H1 (cell line): ENCODE measurements around the gene ANXA2. TPM values are rescaled to one million over a fixed set of nuclear protein-coding genes. Genes with fewer than 3 reads are reported as not detected.
"Not testable (repeated sequence)": the region's sequence is repeated elsewhere in the genome, so short reads cannot be mapped to it uniquely, and the experiment has no call there.

Experiments used
- CTCF ChIA-PET: fragments of 300-600 bp; sonication (Branson Sonifier 250); formaldehyde crosslinking; loops from one replicate; lab custom pipeline; 2021; ENCODE audit not compliant: partially characterized antibody; lab: Charles Lee
- POLR2A ChIA-PET: fragments of 300-600 bp; sonication (Branson Sonifier 250); formaldehyde crosslinking; loops from one replicate; lab custom pipeline; 2021; ENCODE audit warnings: inconsistent platforms; ENCODE audit not compliant: partially characterized antibody; lab: Charles Lee
- DNase-seq, 2 experiments: peaks; one replicate each; pipeline versions ENCODE4 v3.0.0 to v3.0.0-alpha.2; 2010 to 2022; ENCODE audit warnings: low spot score in 2 of 2, low read depth in 1 of 2, mixed read lengths in 1 of 2
- FAIRE-seq: peaks from 2 replicates; lab custom pipeline; 2011; peaks lifted over from hg19 to GRCh38; lab: Jason Lieb, UNC
- H2AFZ ChIP-seq: 2 replicates; pipeline ENCODE4 v1.8.1; 2012; ENCODE audit warnings: low read length, inconsistent platforms
- H2AK5ac ChIP-seq: 2 replicates; pipeline ENCODE4 v1.6.1; 2013; ENCODE audit warnings: low read depth, low read length
- H2BK120ac ChIP-seq: replicated peaks from 2 replicates; pipeline ENCODE3; 2013; ENCODE audit warnings: low read depth, low read length, inconsistent platforms
- H2BK12ac ChIP-seq: 2 replicates; pipeline ENCODE4 v1.6.1; 2013; ENCODE audit warnings: low read depth, low read length
- H2BK15ac ChIP-seq: 2 replicates; pipeline ENCODE4 v1.6.1; 2013; ENCODE audit warnings: low read length
- H2BK20ac ChIP-seq: 2 replicates; pipeline ENCODE4 v1.6.1; 2013; ENCODE audit warnings: low read length
- H2BK5ac ChIP-seq: 2 replicates; pipeline ENCODE4 v1.6.1; 2013; ENCODE audit warnings: low read depth, low read length
- H3K14ac ChIP-seq: 2 replicates; pipeline ENCODE4 v1.6.1; 2013; ENCODE audit warnings: inconsistent platforms; ENCODE audit not compliant: insufficient read length
- H3K18ac ChIP-seq: 2 replicates; pipeline ENCODE4 v1.6.1; 2013; ENCODE audit warnings: low read length; ENCODE audit errors: extremely low read depth
- H3K23ac ChIP-seq: 2 replicates; pipeline ENCODE4 v1.6.1; 2013; ENCODE audit warnings: inconsistent platforms; ENCODE audit not compliant: insufficient read length
- H3K23me2 ChIP-seq: 2 replicates; pipeline ENCODE4 v1.6.1; 2013; ENCODE audit warnings: low read depth, low read length
- H3K27ac ChIP-seq: 2 replicates; pipeline ENCODE4 v1.6.1; 2011; ENCODE audit warnings: low read depth, low read length, inconsistent platforms
- H3K27me3 ChIP-seq, 4 experiments: replicated peaks in 1 of 4; 1 replicate in 1 of 4; 2 replicates in 3 of 4; pipeline versions ENCODE4 v1.6.1 to v1.8.1; 2011 to 2013; ENCODE audit warnings: low read length in 3 of 4, mild to moderate bottlenecking in 3 of 4, inconsistent platforms in 2 of 4, mixed read lengths in 2 of 4, moderate library complexity in 1 of 4; ENCODE audit not compliant: control insufficient read depth in 3 of 4, insufficient read depth in 3 of 4; ENCODE audit errors: extremely low read depth in 1 of 4
- H3K36me3 ChIP-seq, 4 experiments: 2 replicates each; pipeline versions ENCODE4 v1.6.1 to v1.8.1; 2011 to 2013; ENCODE audit warnings: mild to moderate bottlenecking in 4 of 4, low read length in 3 of 4, moderate library complexity in 2 of 4, control low read depth in 1 of 4, inconsistent platforms in 1 of 4; ENCODE audit not compliant: insufficient read depth in 4 of 4, control insufficient read depth in 2 of 4
- H3K4ac ChIP-seq: replicated peaks from 2 replicates; pipeline ENCODE3; 2013; ENCODE audit warnings: low read length, low read depth, mixed read lengths, inconsistent platforms; ENCODE audit not compliant: insufficient read length
- H3K4me1 ChIP-seq, 4 experiments: replicated peaks in 1 of 4; 1 replicate in 1 of 4; 2 replicates in 3 of 4; pipeline versions ENCODE4 v1.6.1 to v1.8.1; 2011 to 2013; ENCODE audit warnings: low read length in 3 of 4, inconsistent platforms in 2 of 4, mixed read lengths in 1 of 4; ENCODE audit not compliant: insufficient read depth in 4 of 4, control insufficient read depth in 3 of 4
- H3K4me2 ChIP-seq, 2 experiments: 2 replicates each; pipeline versions ENCODE4 v1.6.1 to v1.8.1; 2011 to 2013; ENCODE audit warnings: low read depth in 2 of 2, low read length in 2 of 2, control low read depth in 1 of 2, inconsistent platforms in 1 of 2, mild to moderate bottlenecking in 1 of 2; ENCODE audit not compliant: insufficient read depth in 1 of 2
- H3K4me3 ChIP-seq, 4 experiments: fragments of 200-600, 300-600 bp in 1 of 4; sonication (generic), shearing (Covaris generic), sonication (Bioruptor Twin) in 1 of 4; 2 replicates each; pipeline versions ENCODE4 v1.5.1 to v1.8.1; 2011 to 2016; ENCODE audit warnings: low read length in 4 of 4, low read depth in 3 of 4, control low read depth in 2 of 4, inconsistent platforms in 2 of 4, mild to moderate bottlenecking in 2 of 4, mixed read lengths in 1 of 4, moderate library complexity in 1 of 4; ENCODE audit not compliant: insufficient read depth in 2 of 4; ENCODE audit errors: extremely low read depth in 1 of 4
- H3K56ac ChIP-seq: replicated peaks from 2 replicates; pipeline ENCODE3; 2013; ENCODE audit warnings: low read depth, mild to moderate bottlenecking, mixed read lengths, low read length, inconsistent platforms; ENCODE audit not compliant: insufficient read length
- H3K79me1 ChIP-seq: 2 replicates; pipeline ENCODE4 v1.6.1; 2013; ENCODE audit warnings: low read depth, low read length, control low read depth
- H3K79me2 ChIP-seq, 2 experiments: 2 replicates each; pipeline versions ENCODE4 v1.6.1 to v1.8.1; 2012 to 2013; ENCODE audit warnings: low read length in 2 of 2, mild to moderate bottlenecking in 2 of 2, inconsistent platforms in 1 of 2; ENCODE audit not compliant: insufficient read depth in 2 of 2, control insufficient read depth in 1 of 2
- H3K9ac ChIP-seq, 4 experiments: replicated peaks in 1 of 4; 1 replicate in 1 of 4; 2 replicates in 3 of 4; pipeline versions ENCODE4 v1.6.1 to v1.8.1; 2011 to 2013; ENCODE audit warnings: low read depth in 3 of 4, low read length in 3 of 4, control low read depth in 2 of 4, mild to moderate bottlenecking in 2 of 4, moderate library complexity in 2 of 4, inconsistent platforms in 1 of 4; ENCODE audit errors: extremely low read depth in 1 of 4
- H3K9me3 ChIP-seq, 2 experiments: 2 replicates each; pipeline versions ENCODE4 v1.6.1 to v1.8.1; 2012 to 2013; ENCODE audit warnings: mild to moderate bottlenecking in 2 of 2, moderate library complexity in 2 of 2, control low read depth in 1 of 2, inconsistent platforms in 1 of 2, low read depth in 1 of 2, low read length in 1 of 2, mixed read lengths in 1 of 2; ENCODE audit not compliant: insufficient read depth in 2 of 2
- H4K20me1 ChIP-seq, 2 experiments: replicated peaks in 1 of 2; 2 replicates each; pipeline versions ENCODE3 to v1.8.1; 2011 to 2013; ENCODE audit warnings: inconsistent platforms in 2 of 2, low read length in 2 of 2, mild to moderate bottlenecking in 1 of 2; ENCODE audit not compliant: insufficient read depth in 2 of 2, control insufficient read depth in 1 of 2
- H4K5ac ChIP-seq: 2 replicates; pipeline ENCODE4 v1.6.1; 2013; ENCODE audit warnings: low read length, low read depth, mixed read lengths, inconsistent platforms; ENCODE audit not compliant: insufficient read length
- H4K8ac ChIP-seq: 2 replicates; pipeline ENCODE4 v1.8.0; 2013; ENCODE audit warnings: mild to moderate bottlenecking, moderate library complexity, low read length, inconsistent platforms; ENCODE audit not compliant: insufficient read depth; ENCODE audit errors: extremely low read depth
- H4K91ac ChIP-seq: replicated peaks from 2 replicates; pipeline ENCODE3; 2013; ENCODE audit warnings: low read length, mixed read lengths, inconsistent platforms; ENCODE audit not compliant: insufficient read length
- WGBS, 2 experiments: shearing (Covaris generic) in 1 of 2; methylation state at CpG; one replicate each; pipeline versions ENCODE4 v1.1.6 to v1.1.7; 2013 to 2015; ENCODE audit warnings: low lambda C conversion rate in 2 of 2, mixed read lengths in 2 of 2, inconsistent platforms in 1 of 2, low coverage in 1 of 2, missing lambda C conversion rate in 1 of 2; ENCODE audit not compliant: insufficient replicate concordance in 2 of 2, insufficient coverage in 1 of 2, insufficient read length in 1 of 2; ENCODE audit errors: extremely low coverage in 1 of 2, missing lambda C conversion rate in 1 of 2; 5-methylcytosine and 5-hydroxymethylcytosine counted together
- polyA plus RNA-seq, 7 experiments: library from polyadenylated mRNA; depleted of rRNA in 3 of 7; stranded (reverse) in 5 of 7; unstranded in 2 of 7; fragments of >200 nt in 5 of 7; fragments of 200-250 nt in 2 of 7; gene quantifications; 1 replicate in 5 of 7; 2 replicates in 1 of 7; 4 replicates in 1 of 7; pipeline versions ENCODE4 v1.2.1 to v1.2.3, GENCODE V29; 2011 to 2013; ENCODE audit warnings: missing spikeins in 2 of 7, mixed read lengths in 2 of 7
- total RNA-seq: library from RNA; stranded (reverse); fragmentation: NEBNext Ultra II Directional; extraction: Animal tissue kit (Norgen Biotek cat#: 25700); gene quantifications from 2 replicates; pipeline ENCODE4 v1.2.1, GENCODE V29; 2021

The ANXA2 gene
- total and polyA plus RNA-seq, 2 of the 8 experiments (the other 6 are each of a cell fraction or from before 2014, with no cell fraction given): 178 to 217 TPM

DNA sequence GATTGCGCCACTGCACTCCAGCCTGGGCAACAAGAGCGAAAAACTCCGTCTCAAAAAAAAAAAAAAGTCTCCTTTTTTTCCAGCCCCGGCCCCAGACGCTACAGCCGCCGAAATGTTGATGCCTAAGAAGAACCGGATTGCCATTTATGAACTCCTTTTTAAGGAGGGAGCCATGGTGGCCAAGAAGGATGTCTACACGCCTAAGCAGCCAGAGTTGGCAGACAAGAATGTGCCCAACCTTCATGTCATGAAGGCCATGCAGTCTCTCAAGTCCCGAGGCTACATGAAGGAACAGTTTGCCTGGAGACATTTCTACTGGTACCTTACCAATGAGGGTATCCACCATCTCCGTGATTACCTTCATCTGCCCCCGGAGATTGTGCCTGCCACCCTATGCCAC is 6.6 kb upstream of the ANXA2 start:
- H4K20me1 ChIP-seq, H3K23me2 ChIP-seq, H3K27ac ChIP-seq, H2BK5ac ChIP-seq, H2AK5ac ChIP-seq, H3K56ac ChIP-seq, H3K14ac ChIP-seq, H3K4me3 ChIP-seq, H2BK15ac ChIP-seq, H2BK20ac ChIP-seq, H4K91ac ChIP-seq, H3K36me3 ChIP-seq, H3K79me2 ChIP-seq, H3K9me3 ChIP-seq, H4K8ac ChIP-seq, H2BK12ac ChIP-seq, H3K18ac ChIP-seq, H3K4me2 ChIP-seq, H4K5ac ChIP-seq, H3K23ac ChIP-seq, POLR2A ChIA-PET, DNase-seq, H3K4ac ChIP-seq, H3K9ac ChIP-seq, H2BK120ac ChIP-seq, FAIRE-seq, H3K4me1 ChIP-seq, H3K79me1 ChIP-seq, H2AFZ ChIP-seq, H3K27me3 ChIP-seq: not testable (repeated sequence)
- CTCF ChIA-PET: interaction anchor here (3.1 kb wide), 1 partner anchor 45 kb away, joined by 10 read pairs; no protein-coding TSS in a partner anchor
- 95% methylated on average over 12 of the region's 12 CpGs; no CpG with 5 or more reads in 1 of the 2 experiments for WGBS, 2 experiments
